Astrocyte of the cerebellum (primary cell): ENCODE results near the gene MGAT5B.

Experiments used
- DNase-seq: peaks from one replicate; pipeline ENCODE4 v3.0.0-alpha.2; 2011; ENCODE audit warnings: low read depth
- H3K4me3 ChIP-seq: 2 replicates; pipeline ENCODE4 v1.5.1; 2011; ENCODE audit warnings: mild to moderate bottlenecking, low read depth, low read length, moderate library complexity
- in situ Hi-C: cut with HindIII; loops from 2 replicates; pipeline ENCODE4 v1.10.0; 2017; ENCODE audit warnings: low sequenced_read_pairs
- TF ChIP-seq, protein P1 (sequence below): IDR thresholded peaks from 2 replicates; pipeline ENCODE4 v1.5.1; 2012; ENCODE audit warnings: low read length, low read depth, moderate library complexity, mild to moderate bottlenecking; ENCODE audit errors: missing control alignments

The MGAT5B gene

DNA sequence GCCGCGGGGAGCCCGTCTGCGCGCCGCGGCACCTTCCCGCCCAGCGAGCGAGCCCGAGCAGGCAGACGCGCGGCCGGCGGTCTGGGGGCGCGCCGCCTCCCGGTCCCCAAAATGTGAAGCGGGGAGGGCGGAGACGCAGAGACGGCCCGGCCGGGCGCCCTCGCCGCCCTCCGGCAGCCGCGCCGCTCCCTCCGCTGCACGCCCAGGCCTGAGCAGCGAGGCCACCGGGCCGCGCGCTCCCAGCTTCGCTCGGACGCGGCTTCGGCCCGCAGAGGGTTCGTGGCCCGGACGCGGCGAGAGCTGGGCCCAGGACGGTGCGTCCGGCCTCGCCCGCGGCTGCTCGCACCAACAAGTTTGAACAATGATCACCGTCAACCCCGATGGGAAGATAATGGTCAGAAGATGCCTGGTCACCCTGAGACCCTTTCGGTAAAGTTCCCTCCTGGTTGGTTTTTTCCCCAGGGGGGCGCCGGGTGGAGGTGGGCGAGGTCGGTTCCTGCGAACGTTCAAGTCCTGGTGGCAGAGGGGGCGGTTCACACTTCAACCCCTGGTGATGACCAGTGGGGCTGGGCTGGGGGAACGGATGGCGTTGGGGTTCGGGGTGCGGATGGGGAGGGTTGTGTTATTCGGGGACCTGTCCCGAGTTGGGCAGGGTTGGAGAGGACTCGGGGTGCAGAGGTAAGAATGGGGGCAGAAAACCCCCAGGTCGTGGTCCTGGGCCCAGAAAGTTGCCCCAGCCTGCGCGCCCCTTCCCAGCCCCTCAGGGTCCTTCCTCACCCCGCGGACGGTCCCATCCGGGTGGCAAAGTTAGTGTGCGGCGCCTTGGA is 678 bp downstream of the MGAT5B start:
- peak overlapping the region; percentile 31 for H3K4me3 ChIP-seq
- no peak for DNase-seq
- in situ Hi-C loops, result no loop called here
- TF ChIP-seq, protein P1, sequence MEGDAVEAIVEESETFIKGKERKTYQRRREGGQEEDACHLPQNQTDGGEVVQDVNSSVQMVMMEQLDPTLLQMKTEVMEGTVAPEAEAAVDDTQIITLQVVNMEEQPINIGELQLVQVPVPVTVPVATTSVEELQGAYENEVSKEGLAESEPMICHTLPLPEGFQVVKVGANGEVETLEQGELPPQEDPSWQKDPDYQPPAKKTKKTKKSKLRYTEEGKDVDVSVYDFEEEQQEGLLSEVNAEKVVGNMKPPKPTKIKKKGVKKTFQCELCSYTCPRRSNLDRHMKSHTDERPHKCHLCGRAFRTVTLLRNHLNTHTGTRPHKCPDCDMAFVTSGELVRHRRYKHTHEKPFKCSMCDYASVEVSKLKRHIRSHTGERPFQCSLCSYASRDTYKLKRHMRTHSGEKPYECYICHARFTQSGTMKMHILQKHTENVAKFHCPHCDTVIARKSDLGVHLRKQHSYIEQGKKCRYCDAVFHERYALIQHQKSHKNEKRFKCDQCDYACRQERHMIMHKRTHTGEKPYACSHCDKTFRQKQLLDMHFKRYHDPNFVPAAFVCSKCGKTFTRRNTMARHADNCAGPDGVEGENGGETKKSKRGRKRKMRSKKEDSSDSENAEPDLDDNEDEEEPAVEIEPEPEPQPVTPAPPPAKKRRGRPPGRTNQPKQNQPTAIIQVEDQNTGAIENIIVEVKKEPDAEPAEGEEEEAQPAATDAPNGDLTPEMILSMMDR, result no peak

- TF ChIP-seq, protein P1, result no peak
- H3K4me3 ChIP-seq, result peak overlapping the region; percentile 31
- DNase-seq, result no peak
- in situ Hi-C loops, result no loop called here
Observed at GRCh38 chr17:76869496-76870376, 1.5 kb downstream of the MGAT5B start.

DNA sequence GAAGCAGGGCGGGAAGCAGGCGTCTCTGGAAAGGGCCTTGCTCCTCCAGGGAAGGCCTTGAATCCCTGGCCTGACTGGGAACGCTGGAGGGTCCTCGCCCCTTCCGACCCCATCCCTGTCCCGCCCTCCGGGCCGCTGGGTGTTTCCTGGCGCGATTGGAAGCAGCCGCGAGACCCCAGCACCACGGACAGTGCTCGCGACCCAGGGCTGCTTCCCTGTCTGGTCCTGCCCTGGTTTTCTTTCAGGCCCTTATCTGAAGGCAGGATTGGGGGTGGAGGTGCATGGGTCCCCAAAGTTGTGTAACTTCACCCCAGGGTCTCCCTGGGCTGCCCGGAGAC is 2.1 kb downstream of the MGAT5B start:
- TF ChIP-seq, protein P1, result no peak
- no peak overlapping the region for H3K4me3 ChIP-seq
- DNase-seq, result no peak
- in situ Hi-C loops, result no loop called here

DNA sequence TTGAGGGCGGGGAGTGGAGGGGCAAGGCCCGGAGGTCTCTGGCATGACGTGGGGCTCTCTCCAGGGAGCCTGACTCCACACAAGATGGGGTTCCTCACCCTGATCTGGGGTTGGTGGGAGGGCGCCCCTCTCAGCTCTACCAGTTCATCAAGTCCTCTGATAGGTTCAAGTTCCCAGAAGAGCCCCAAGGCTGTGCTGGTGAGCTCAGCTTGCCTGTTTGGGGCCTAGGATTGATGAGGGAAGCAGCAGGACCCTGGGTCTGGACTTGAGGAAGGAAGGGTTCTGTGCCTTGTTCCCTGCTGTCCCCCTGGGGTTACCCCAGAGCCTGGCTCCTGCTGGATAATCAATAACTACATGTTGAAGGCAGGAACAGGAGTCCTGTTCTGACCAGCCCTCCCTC is 3.5 kb downstream of the MGAT5B start:
- in situ Hi-C loops, result no loop called here
- TF ChIP-seq, protein P1, result no peak
- H3K4me3 ChIP-seq, result no peak overlapping the region
- no peak for DNase-seq

GRCh38 chr17:76872221-76872873 is 4.1 kb downstream of the MGAT5B start:
- peak; percentile 95 for DNase-seq
- in situ Hi-C loops, result no loop called here
- H3K4me3 ChIP-seq, result no peak overlapping the region
- TF ChIP-seq, protein P1, result no peak

DNA sequence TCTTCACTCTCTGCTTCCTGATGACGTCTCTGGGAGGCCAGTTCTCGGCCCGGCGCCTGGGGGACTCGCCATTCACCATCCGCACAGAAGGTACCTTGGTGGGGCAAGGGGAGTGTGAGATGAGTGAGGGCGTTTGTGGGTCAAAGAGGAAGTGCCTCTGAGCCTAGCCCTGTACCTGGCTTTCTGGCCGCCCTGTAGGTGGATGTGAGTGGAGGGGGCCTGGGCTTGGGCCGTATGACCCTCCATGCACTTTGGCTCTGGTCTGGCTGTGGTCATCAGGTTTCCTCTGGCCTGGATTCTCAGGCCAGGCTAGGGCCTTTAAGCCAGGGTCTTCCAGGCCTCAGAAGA is 4.6 kb downstream of the MGAT5B start:
- H3K4me3 ChIP-seq, result no peak overlapping the region
- no peak for DNase-seq
- in situ Hi-C loops, result no loop called here
- TF ChIP-seq, protein P1, result no peak
